ENCODE results near the gene CEP72. TPM values are rescaled to one million over a fixed set of nuclear protein-coding genes. Genes with fewer than 3 reads are reported as not detected.

The CEP72 gene
- total and polyA plus RNA-seq, 4 donors: 1.3 to 5.9 (median 2.6) TPM

- TF ChIP-seq FOXA1 (IDR thresholded peaks at IDR 0.05) (no peak), CTCF (IDR thresholded peaks at IDR 0.05; ENCODE audit: low read depth, low read length, missing input control) (no peak), HNF4A (conservative IDR thresholded peaks at IDR 0.05) (no peak), EGR1 (IDR thresholded peaks at IDR 0.05; ENCODE audit: low read depth in 2 of 2) (no peak), TAF1 (conservative IDR thresholded peaks at IDR 0.05) (no peak)
- H3K27me3 ChIP-seq (ENCODE audit: control insufficient read depth in 4 of 4, insufficient read depth in 4 of 4, low read length in 3 of 4): peaks cover 0 to 6% (median 0%) of the 10 kb centered on the region in 4 donors
- no peak overlapping the region for H3K4me3 ChIP-seq (ENCODE audit: low read depth in 1 of 3, low read length in 3 of 3)
- no peaks in the 10 kb centered on the region for H3K9me3 ChIP-seq (ENCODE audit: control insufficient read depth in 4 of 4, low read length in 3 of 4)
- no peak for DNase-seq (ENCODE audit: low spot score)
- H3K9ac ChIP-seq (ENCODE audit: low read depth in 1 of 2, low read length in 2 of 2): no peak overlapping the region
- no peak overlapping the region for H3K27ac ChIP-seq (ENCODE audit: low read depth in 1 of 2, low read length in 2 of 2)
- 88% methylated on average over 31 of the region's 31 CpGs for WGBS
- peaks cover 0 to 16% (median 9%) of the 10 kb centered on the region in 4 donors for H3K4me1 ChIP-seq (ENCODE audit: control insufficient read depth in 4 of 4, insufficient read depth in 4 of 4, low read length in 3 of 4)
- H3K36me3 ChIP-seq (ENCODE audit: control insufficient read depth in 4 of 4, insufficient read depth in 3 of 4, low read depth in 1 of 4, low read length in 3 of 4): no peaks in the 10 kb centered on the region
Measured at GRCh38 chr5:608429-609370, 3.4 kb upstream of the CEP72 start.

GRCh38 chr5:609506-609905 is 2.6 kb upstream of the CEP72 start:
- H3K27me3 ChIP-seq (ENCODE audit: control insufficient read depth in 4 of 4, insufficient read depth in 4 of 4, low read length in 3 of 4): peaks cover 0 to 6% (median 0%) of the 10 kb centered on the region in 4 donors
- peaks cover 0 to 20% (median 11%) of the 10 kb centered on the region in 4 donors for H3K4me1 ChIP-seq (ENCODE audit: control insufficient read depth in 4 of 4, insufficient read depth in 4 of 4, low read length in 3 of 4)
- H3K27ac ChIP-seq (ENCODE audit: low read depth in 1 of 2, low read length in 2 of 2): no peak overlapping the region
- H3K9ac ChIP-seq (ENCODE audit: low read depth in 1 of 2, low read length in 2 of 2): no peak overlapping the region
- 94% methylated on average over 5 of the region's 5 CpGs for WGBS
- no peak for DNase-seq (ENCODE audit: low spot score)
- no peak for TF ChIP-seq SP1 (IDR thresholded peaks at IDR 0.05)
- TF ChIP-seq GABPA (IDR thresholded peaks at IDR 0.05 in 1 of 2, conservative IDR thresholded peaks at IDR 0.05 in 1 of 2): no peak
- no peak for TF ChIP-seq CTCF (IDR thresholded peaks at IDR 0.05; ENCODE audit: low read depth, low read length, missing input control)
- TF ChIP-seq HNF4G (IDR thresholded peaks at IDR 0.05): no peak
- no peaks in the 10 kb centered on the region for H3K36me3 ChIP-seq (ENCODE audit: control insufficient read depth in 4 of 4, insufficient read depth in 3 of 4, low read depth in 1 of 4, low read length in 3 of 4)
- H3K4me3 ChIP-seq (ENCODE audit: low read depth in 1 of 3, low read length in 3 of 3): no peak overlapping the region
- no peaks in the 10 kb centered on the region for H3K9me3 ChIP-seq (ENCODE audit: control insufficient read depth in 4 of 4, low read length in 3 of 4)

- no peaks in the 10 kb centered on the region for H3K9me3 ChIP-seq (ENCODE audit: control insufficient read depth in 4 of 4, low read length in 3 of 4)
- H3K4me1 ChIP-seq (ENCODE audit: control insufficient read depth in 4 of 4, insufficient read depth in 4 of 4, low read length in 3 of 4): peaks cover 0 to 20% (median 11%) of the 10 kb centered on the region in 4 donors
- H3K36me3 ChIP-seq (ENCODE audit: control insufficient read depth in 4 of 4, insufficient read depth in 3 of 4, low read depth in 1 of 4, low read length in 3 of 4): no peaks in the 10 kb centered on the region
- H3K4me3 ChIP-seq (ENCODE audit: low read depth in 1 of 3, low read length in 3 of 3): no peak overlapping the region
- H3K27ac ChIP-seq (ENCODE audit: low read depth in 1 of 2, low read length in 2 of 2): no peak overlapping the region
- H3K9ac ChIP-seq (ENCODE audit: low read depth in 1 of 2, low read length in 2 of 2): no peak overlapping the region
- DNase-seq (ENCODE audit: low spot score): no peak
- 93% methylated on average over 9 of the region's 9 CpGs for WGBS
- peaks cover 0 to 6% (median 0%) of the 10 kb centered on the region in 4 donors for H3K27me3 ChIP-seq (ENCODE audit: control insufficient read depth in 4 of 4, insufficient read depth in 4 of 4, low read length in 3 of 4)
- TF ChIP-seq JUND (IDR thresholded peaks at IDR 0.05) (no peak), REST (IDR thresholded peaks at IDR 0.05) (no peak), SP1 (IDR thresholded peaks at IDR 0.05) (no peak), EGR1 (IDR thresholded peaks at IDR 0.05; ENCODE audit: low read depth in 2 of 2) (no peak), FOXA2 (IDR thresholded peaks at IDR 0.05) (no peak), TAF1 (conservative IDR thresholded peaks at IDR 0.05) (no peak), MAX (IDR thresholded peaks at IDR 0.05) (no peak), YY1 (IDR thresholded peaks at IDR 0.05) (no peak), HNF4A (conservative IDR thresholded peaks at IDR 0.05) (no peak), HNF4G (IDR thresholded peaks at IDR 0.05) (no peak), CTCF (IDR thresholded peaks at IDR 0.05; ENCODE audit: low read depth, low read length, missing input control) (no peak)
Measured at GRCh38 chr5:610011-610743, 2.0 kb upstream of the CEP72 start.
